ENCODE data around the gene RNF40.
A peak's percentile ranks its signal among the peaks of the same experiment; 100 is the strongest.

RNF40 gene

GRCh38 chr16:30740364-30741251, 21.5 kb upstream of the RNF40 start:
- no peak for FAIRE-seq

GRCh38 chr16:30741461-30741914, 20.6 kb upstream of the RNF40 start:
- FAIRE-seq (no peak), DNase-seq (ENCODE audit: low spot score) (peak; percentile 74)

More at GRCh38 chr16:30740364-30741251, 21.5 kb upstream of the RNF40 start:
- peak; percentile 61 for DNase-seq (ENCODE audit: low spot score)

GRCh38 chr16:30743716-30744115, 18.4 kb upstream of the RNF40 start:
- FAIRE-seq (no peak), DNase-seq (ENCODE audit: low spot score) (no peak)

GRCh38 chr16:30744183-30744582, 17.9 kb upstream of the RNF40 start:
- DNase-seq (ENCODE audit: low spot score) (no peak), FAIRE-seq (no peak)

- DNase-seq (ENCODE audit: low spot score) (no peak), FAIRE-seq (no peak)
Measured at GRCh38 chr16:30745082-30745481, 17.0 kb upstream of the RNF40 start.

- FAIRE-seq = no peak
Measured at GRCh38 chr16:30746638-30747175, 15.4 kb upstream of the RNF40 start.

GRCh38 chr16:30747331-30747730, 14.8 kb upstream of the RNF40 start:
- no peak for FAIRE-seq
- no peak for DNase-seq (ENCODE audit: low spot score)

More at GRCh38 chr16:30746638-30747175, 15.4 kb upstream of the RNF40 start:
- DNase-seq (ENCODE audit: low spot score) = no peak

- FAIRE-seq = no peak
- peak; percentile 97 for DNase-seq (ENCODE audit: low spot score)
Measured at GRCh38 chr16:30747799-30748633, 14.1 kb upstream of the RNF40 start, which contains the start of gene PHKG2. Gene PHKG2, plus strand, starts transcription at chr16:30748425. Its CDS starts 396 bp downstream, at chr16:30748821.

GRCh38 chr16:30748634-30749445, 13.3 kb upstream of the RNF40 start:
- FAIRE-seq = no peak

GRCh38 chr16:30750201-30750600, 11.9 kb upstream of the RNF40 start:
- FAIRE-seq (no peak), DNase-seq (ENCODE audit: low spot score) (no peak)

More at GRCh38 chr16:30748634-30749445, 13.3 kb upstream of the RNF40 start:
- peak; percentile 41 for DNase-seq (ENCODE audit: low spot score)

- FAIRE-seq (no peak), DNase-seq (ENCODE audit: low spot score) (no peak)
Measured at GRCh38 chr16:30750876-30751465, 11.2 kb upstream of the RNF40 start.

GRCh38 chr16:30753596-30753995, 8.5 kb upstream of the RNF40 start:
- DNase-seq (ENCODE audit: low spot score) = no peak
- FAIRE-seq = no peak

GRCh38 chr16:30755955-30756780, 6.0 kb upstream of the RNF40 start:
- DNase-seq (ENCODE audit: low spot score) = no peak

GRCh38 chr16:30756781-30757100, 5.4 kb upstream of the RNF40 start:
- DNase-seq (ENCODE audit: low spot score) (no peak), FAIRE-seq (no peak)

More at GRCh38 chr16:30755955-30756780, 6.0 kb upstream of the RNF40 start:
- FAIRE-seq = no peak

- FAIRE-seq = no peak
- no peak for DNase-seq (ENCODE audit: low spot score)
Measured at GRCh38 chr16:30757316-30757715, 4.8 kb upstream of the RNF40 start.

GRCh38 chr16:30758988-30759491, 3.1 kb upstream of the RNF40 start:
- FAIRE-seq (no peak), DNase-seq (ENCODE audit: low spot score) (no peak)

- DNase-seq (ENCODE audit: low spot score) (no peak), FAIRE-seq (no peak)
Measured at GRCh38 chr16:30760001-30760559, 2.0 kb upstream of the RNF40 start.

- no peak for FAIRE-seq
Measured at GRCh38 chr16:30760577-30761426, 1.3 kb upstream of the RNF40 start.

More at GRCh38 chr16:30760577-30761426, 1.3 kb upstream of the RNF40 start:
- DNase-seq (ENCODE audit: low spot score) = no peak
